Stimulated activated CD8-positive, alpha-beta memory T cell treated with anti-CD3 and anti-CD28 coated beads, Interleukin-7, amount 100 ng/mL, for 24 hours (primary cell): ENCODE data around the gene ZCCHC24.

Experiments used
- DNase-seq: peaks from one replicate; pipeline ENCODE4 v3.0.0-alpha.2; 2020; ENCODE audit warnings: low read depth

ZCCHC24 gene

DNA sequence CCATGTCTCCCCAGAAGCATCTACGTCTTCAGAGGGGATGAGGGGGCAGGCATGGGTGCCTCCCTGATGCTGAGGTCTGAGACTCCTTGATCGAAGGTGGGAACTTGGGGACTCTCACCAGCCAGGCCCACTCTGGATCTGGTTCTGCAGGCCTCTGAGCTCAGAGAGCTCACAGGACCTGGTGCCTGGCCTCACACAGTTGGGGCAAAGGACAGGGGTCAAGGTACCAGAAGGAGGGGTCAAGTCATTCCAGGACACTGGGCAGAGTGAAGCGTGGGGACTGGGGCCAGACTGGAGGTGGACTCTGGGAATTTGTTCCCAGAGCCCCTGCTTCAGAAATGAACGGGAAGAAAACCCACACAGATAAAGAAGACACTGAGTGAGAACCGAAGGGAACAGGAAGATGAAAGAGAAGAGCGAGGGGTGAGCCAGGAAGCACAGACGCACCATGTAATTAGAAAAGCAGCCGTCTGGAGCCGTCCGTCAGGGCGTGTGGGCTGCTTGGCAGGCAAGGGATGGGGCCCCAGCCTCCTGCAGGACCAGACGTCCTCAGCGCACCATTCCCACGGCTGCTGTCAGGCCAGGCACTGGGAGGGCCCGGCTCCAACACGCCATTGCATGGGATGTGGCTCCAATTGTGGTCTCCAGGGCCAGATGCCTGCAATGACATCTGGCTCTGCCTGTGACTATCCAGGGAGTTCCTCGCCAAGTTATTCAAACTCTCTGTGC, 47.7 kb downstream of the ZCCHC24 start:
- no peak for DNase-seq

DNA sequence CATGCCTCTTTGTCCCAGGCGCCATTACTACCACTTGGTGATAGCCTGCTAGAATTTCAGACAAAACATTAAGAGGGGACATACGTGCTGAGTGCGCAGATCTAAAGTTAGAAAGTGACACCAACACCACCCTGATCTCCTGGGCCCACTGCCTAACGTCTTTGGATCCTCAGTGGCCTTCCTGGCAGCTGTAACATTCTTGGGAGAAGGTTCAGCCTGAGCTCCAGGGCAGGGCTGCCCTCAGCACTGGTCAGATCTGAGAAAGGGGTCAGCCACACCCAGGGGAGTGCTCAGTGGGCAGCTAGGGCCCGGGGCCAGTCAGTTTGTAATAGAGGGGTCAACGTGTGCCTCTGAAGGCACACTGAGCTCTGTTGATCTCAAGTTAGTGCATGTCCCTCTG, 48.4 kb downstream of the ZCCHC24 start:
- no peak for DNase-seq

DNA sequence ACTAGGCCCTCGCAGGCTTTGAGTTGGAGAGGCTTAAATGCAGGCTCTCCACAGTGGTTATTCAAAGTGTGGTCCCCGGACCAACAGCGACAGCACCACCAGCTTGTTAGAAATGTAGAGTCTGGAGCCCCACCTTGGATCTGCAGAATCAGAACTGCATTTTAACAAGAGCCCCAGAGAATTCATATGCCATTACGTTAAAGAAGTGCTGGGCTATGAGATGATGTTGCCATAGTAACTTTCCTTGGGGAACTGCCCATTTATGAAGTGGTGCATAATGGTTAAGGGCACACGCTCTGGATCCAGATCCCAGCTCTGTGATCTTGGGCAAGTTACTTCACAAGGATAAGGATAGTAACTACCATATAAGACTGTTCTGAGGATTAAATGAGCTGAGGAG, 48.9 kb downstream of the ZCCHC24 start:
- no peak for DNase-seq

DNA sequence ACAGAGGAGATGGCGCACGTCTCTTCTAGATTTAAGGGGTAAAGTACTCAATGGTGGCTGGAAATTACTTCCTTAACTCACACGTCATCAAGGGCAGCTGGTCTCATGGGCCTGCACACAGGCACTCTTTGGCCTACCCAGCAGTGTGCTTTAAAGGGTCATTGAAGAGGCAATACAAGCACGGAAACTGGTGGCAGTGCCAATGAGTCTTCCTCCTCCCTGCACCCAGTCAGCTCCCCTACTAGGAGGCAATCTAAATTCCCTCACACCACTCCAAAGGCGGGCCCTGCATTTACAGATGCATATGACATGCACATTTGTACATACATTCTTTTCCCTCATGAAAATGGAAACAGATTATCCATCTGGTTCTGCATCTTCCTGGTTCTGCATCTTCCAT, 50.8 kb downstream of the ZCCHC24 start:
- no peak for DNase-seq

DNA sequence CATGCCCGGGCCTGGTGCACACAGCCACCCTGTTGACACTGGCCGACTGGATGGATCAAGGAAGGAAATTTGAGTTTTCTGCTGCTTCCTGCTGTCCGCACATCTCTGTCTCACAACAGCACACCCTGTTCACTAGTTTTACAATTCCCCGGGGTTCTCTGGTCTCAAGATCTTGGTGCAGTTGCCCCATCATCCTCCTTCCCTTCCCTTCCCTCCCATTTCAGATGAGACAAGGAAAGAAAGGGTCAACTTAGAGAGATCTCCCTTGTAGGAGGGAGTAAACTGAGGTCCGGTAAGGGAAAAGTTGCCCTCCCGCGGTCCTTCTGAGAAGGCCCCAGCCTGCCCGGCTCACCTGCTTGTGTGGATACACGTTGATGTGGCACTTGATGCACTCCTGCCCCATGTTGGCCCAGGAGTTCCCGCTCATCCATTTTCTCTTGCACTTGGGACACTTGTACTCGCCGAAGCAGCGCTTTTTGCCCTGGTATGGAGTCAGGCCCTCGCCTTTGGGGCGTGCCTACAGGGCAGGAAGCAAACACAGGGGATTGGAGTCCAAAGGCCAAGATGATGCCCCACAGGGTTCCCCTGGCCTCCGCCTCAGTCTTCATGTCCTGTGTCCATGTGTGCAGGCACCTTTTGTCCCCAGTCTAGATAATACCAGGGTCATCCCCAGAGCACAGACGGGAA, 51.4 kb downstream of the ZCCHC24 start:
- no peak for DNase-seq

DNA sequence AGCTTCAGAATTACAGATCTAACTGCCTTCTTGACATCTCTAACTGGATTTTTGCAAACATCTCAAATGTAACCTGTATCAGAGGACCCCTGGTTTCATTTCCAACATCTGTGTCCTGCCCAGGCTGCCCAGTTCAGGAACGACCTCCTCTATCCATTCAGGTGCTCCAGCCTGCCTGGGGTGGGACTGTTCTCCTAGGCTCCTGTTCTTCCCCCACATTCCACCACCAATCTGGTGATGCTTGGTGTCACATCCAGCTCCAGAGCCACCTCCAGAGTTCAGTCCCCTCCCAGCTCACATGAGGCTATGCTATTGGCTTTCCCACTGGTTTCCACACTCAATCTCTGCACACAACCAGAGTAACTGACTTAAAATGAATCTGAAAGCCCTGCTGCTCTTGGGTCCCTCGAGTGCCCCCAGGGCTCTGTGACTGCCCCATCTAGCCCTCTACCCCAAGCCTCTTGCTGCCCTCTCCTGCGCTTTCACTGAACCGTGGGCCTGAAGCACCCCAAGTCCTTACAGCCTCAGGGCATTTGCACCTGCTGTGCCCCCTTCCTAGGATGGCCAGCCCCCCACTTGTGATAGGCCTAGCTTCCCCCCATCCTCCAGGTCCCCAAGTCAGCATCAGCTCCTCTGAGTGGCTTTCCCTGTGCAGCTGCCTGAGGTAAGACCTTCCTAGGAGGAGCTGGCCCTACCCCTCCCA, 52.1 kb downstream of the ZCCHC24 start:
- DNase-seq: no peak

DNA sequence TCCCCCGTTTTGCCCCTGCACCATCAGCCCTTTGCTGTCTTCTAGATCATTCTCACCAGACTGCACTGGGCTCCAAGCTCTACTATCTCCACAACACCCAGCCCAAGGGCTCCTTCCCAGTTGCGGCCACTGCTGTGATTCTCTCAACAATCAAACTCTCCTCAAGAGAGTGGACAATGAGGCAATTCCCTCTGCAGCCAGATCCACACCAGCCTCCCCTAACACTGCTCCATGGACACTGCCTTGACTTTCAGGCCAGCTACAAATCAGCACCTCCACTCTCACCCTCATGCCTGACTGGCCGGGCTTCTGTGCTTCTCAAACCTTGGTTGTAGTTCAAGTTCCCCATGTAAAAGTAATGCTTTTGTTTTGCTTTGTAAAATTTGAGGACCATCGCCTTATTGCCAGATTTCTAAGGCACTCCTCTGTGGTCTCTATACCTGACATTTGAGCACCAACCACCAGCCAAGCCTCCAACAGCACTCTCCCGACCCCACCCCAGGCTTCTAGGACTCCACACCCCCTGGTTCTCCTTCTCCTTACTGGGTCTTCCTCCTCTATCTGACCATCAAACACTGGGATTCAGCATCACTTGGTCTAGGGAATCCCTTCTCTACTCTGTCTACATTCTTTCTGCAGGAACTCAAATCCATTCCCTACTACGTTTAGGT, 52.8 kb downstream of the ZCCHC24 start:
- DNase-seq: no peak

DNA sequence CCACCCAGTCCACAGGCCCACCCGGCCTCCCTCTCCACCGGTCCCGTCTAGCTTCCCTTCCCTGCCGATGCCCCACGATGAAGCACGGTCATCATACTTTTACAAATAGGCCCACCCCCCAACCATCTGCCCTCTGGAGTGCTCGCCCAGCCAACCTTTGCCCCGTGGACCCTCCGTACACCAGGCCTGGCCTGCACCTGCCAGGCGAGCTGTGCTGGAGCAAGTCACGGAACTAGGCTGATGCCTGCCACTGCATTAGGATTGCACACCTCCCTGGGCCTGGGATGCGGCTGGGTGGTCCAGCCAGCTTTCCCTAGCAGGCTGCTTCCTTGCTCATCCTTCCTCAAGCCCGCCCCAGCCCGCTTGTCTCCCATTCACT, 53.4 kb downstream of the ZCCHC24 start:
- DNase-seq: no peak

DNA sequence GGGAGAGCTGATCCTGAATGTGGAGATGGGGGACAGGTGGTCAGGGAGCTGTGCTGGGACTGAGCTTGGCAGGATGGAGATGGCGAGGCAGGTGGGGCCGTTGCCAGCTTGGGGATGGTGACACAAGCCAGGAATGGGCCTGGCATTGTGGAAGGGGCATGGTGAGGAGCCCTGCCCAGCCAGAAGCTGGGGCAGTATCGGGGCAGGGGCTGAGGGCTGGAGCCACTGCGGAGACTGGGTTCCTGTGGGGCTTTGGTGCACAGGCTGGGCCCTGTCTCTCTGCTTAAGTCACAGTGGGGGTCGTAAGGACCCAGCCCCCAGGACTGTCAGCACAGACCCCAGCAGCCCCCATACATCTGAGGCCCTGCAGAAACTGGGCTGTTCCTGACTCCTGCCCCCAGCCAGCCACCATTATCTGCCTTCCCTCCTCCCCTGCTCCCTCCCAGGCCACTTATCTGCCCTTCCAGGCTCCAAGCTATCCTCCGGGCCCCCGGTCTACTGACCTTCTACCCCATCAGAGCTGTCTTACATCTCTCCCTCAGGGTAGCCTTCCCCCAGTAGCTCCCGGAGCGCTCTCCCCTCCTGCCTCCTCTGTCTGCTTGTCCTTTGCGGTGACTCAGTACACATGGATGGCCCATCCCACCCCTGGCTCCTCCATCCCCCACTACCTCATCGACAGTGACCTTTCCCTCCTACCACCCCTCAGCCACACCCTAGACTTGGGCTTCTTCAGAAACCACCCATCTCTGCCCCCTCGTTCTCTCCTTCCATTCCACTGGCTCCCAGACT, 54.0 kb downstream of the ZCCHC24 start:
- DNase-seq: no peak

DNA sequence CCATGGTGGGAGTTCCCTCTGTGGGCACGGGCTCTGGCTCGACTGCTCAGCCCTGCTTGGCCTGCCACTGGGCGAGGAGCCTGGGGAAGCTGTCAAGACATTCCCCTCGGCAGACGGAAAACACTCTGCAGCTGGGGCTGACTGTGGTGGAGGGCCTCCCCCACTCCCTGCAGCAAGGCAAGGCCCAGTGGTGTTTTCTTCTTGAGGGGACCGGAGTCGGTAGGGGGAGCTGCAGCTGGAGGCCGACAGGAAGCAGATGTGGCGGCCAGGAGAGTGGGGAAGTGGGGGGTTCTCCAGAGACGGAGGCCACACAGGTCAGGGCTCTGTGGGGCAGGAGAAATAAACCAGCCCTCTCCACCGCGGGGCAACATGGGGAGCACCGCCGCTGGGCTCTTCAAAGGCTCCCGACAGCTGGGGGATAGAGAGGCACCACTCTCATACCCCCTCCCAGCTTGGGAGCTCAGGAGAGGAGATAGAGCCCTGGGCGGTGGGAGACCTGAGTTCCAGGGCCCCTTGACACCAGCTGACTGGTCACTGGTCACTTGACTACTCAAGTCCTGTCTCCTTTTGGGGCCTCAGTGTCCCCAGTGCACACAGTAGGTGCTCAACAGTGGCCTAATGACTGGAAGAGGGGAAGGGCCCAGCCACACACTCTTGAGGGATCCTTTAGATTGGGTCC, 54.7 kb downstream of the ZCCHC24 start:
- DNase-seq: no peak

DNA sequence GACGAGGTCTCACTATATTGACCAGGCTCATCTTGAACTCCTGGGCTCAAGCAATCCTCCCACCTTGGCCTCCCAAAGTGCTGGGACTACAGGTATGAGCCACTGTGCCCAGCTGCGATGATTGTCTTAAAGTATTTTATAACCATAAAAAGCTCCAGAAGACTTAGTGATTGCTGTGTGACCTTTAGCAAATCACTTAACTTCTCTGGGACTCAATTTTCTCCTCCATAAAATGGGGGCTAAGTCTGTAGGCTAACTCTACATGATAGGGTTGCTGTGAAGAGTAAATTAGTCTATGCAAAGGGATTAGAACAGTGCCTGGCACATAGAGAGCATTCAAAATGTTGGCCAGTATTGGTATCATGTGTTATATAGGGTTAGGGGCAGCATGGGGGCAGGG, 55.4 kb downstream of the ZCCHC24 start:
- no peak for DNase-seq

DNA sequence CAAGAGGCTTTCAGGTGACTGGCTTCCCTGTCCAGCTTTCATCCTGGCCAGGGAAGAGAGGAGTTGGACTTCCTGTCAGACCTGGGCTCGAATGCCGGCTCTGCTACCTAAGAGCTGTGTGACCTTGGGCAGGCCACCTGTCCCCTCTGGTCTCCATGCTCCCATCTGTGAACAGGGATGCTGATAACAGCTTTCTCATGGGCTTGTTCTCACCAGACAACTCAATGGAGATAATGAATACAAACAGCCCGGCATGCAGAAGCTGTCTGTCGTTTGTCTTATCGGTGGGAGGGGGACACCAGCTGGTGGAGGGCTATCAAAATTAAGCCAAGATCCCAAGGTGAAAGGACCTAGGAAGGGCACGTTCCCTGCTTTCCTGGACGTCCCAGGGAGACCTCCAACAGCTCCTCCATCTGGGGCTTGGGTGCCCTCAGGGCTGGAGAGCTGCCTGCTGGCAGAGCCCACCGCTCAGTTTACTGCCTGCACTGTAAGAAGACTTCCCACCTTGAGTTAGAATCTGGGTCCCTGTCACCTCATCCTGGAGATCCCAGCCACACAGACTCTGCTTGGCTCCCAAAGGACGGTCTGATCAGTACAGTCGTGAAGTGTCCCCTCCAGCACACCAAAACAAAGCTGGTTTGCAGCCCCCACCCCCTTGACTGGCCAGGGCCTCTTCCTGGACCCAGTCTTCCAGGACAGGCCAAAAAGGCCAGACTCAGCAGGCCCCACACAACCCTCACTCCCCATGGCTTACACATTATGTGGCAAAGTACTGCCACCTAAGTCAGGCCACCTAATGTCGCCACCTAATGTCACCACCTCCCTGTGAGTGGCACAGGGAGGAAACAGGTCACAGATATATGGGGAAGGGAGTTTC, 57.2 kb downstream of the ZCCHC24 start:
- no peak for DNase-seq

DNA sequence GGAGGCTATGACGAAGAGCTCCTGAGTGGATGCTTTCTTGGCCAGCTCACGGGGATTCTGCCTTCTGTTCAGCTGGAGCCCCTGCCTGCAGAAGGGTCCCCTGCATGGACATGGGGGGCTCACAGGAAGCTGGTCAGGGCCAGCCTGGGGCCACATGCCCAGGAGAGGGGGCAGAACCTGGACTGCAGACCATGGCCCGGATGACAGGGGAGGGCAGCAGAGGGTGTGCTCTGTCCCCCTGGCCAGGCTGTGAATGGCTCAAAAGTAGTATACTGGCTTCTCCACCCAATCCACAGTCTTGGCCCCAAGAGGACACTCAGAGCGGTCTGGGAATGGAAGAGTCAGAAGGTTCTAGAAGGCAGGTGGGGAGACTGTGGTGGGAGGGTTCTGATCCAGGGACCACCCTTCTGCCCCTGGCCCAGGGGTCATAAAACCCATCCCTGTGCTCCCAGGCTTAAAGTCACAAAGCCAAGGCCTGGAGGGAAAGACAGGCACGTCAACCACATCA, 57.9 kb downstream of the ZCCHC24 start:
- no peak for DNase-seq

DNA sequence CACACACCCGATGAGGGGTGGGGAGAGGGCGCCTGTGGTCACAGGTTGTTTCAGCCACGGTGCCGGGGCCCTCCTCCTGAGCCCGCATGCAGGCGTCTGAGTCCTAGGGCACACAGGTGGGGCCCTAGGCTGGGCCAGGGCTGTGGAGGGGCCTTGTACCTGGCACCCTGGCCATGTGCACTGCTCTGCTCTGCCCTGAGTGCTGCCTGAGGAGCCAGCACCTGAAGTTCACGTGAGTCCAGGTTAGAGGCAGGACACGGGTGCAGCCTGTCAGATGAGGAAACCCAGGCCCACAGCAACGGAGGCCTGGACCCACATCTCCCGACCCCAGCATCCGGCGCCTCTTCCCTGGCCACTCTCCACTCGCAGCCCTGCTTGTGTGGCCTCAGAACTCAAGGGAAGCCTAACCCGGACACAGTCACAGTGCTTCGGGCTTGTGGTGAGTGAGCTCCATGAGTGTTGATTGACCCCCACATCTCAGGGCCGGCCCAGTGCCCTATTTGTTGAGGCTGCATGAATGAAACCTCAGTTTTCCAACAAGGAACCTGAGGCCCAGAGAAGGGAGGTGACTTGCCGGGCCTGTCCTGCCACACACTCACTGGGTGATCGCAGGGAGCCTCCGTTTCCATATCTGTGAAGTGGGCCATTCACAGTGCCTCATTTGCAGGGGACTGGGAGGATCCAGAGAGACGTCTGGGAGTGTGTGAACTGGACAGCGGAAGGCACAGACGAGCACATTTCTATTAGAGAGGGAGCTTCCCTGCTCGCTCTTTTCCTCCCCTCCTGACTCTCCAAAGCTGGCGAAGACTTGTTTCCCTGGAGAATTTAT, 58.6 kb downstream of the ZCCHC24 start:
- no peak for DNase-seq

DNA sequence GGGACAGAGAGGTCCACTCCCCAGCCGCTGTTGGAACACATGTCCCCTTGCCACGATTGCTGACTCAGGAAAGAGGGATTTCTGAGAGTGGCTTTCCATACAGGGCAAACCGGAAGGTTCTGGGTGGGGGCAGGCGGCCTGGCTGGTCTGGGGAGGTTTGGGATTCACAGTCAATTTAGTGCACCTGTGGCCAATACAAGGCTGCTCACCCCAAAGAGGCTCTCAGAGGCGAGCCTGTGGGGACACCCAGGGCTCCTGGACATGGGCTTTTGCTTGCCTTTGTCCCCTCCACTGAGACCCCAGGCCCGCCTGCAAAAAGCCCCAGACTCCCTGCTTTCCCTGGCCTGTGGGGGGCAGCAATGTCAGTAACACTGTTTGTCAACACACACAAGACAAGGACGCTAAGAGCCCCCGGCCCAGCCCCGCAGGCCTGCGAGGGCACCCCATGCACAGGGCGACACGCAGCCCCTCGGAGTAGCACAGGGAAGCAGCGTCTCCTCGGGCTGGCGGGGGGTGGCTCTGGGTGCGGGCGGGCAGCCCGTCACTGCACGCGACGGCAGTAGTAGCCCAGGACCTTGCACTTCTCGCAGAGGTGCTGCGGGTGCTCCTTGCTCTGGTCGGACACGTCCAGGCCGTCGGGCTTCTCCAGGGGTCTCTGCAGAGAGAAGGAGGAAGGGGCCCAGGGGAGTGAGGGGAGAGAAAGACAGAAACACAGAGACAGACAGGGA, 59.5 kb downstream of the ZCCHC24 start:
- no peak for DNase-seq

DNA sequence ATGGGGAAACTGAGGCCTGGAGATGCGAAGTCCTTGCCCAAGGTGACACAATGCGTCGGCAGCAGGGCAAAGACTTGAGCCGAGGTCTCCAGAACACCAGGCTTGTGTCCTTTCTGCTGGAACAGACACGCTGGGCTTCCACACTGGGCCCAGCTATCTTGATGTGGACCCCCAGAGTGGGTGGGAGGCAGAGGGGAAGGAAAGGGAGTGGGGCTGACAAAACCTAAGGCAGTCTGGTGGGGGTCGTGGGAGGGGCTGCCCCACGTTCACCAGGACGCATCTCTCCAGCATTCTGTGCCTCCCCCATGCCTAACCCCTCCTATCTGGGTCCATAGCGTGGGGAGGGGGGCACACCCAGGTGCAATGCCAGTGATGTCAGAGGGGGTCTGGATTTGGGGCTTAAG, 60.0 kb downstream of the ZCCHC24 start:
- no peak for DNase-seq

DNA sequence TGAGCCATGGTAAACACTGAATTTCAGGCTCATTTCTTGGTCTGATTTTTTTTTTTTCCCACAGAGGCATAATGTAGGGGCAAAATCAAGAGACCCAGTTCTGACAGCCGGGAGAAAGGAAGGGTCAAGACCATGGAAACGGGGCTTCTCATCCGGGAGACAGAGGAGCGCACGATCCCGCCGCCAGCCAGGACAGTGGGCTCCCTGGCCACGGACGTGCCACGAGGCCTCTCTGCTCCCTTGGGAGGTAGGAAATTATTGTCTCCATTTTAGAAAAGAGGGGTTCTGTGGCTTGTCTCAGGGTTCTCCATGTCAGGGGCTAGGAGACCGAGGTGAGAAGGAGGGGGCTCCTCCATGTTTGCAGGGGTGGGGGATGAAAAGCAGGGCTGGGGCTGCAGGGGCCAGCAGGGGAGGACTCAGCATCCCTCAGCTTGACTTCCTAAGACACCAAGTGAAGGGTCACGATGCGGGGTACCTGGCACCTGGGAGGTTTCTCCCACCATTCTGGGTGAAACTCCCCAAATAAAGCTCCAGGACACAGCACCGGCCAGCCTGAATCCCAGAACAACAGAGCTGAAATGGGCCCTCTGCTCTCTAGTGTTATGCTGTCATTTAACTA, 60.5 kb downstream of the ZCCHC24 start:
- DNase-seq: no peak

DNA sequence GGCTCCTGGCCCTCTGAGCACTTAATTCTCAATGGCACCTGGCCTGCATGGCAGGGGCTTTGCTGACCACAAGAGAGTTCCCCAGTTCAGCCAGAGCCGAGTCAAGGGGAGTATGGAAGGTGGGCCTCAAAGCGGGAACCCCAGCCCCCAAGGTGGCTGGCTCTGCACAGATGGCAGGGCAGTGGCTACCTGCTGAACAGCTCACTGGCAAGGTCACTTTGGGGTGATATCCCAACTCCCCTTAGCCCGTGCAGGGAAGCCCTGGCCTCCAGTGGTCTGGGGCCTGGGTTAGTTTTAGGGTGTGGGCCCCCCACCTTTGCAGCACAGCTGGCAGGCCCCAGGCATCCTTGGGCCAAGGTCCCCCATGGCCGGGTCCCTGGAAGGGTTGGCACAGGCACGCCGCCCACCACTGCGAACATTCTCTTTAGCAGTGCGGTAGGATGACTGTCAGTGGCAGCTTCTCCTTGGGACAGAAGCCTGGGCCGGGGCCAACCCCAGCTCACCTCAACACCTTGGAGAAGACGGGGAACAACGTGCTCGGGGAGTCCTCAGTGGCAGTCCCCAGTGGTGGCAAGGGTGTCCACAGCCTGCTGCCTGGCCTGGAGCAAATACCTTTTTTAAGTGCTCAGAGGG, 61.3 kb downstream of the ZCCHC24 start:
- no peak for DNase-seq
